SU-DHL-6 (cell line): ENCODE data around the gene MMP21.

Source experiments
- H2AFZ ChIP-seq: fragments of 200-600 bp; sonication (generic); 2 replicates; pipeline ENCODE4 v1.6.1; 2014; ENCODE audit warnings: low read depth, mild to moderate bottlenecking, moderate library complexity, mixed read lengths, antibody characterized with exemption, low read length; ENCODE audit not compliant: severe bottlenecking
- H3F3A ChIP-seq: fragments of 200-600 bp; shearing (Covaris generic); 2 replicates; pipeline ENCODE4 v1.6.0; 2016; ENCODE audit warnings: antibody characterized with exemption, mild to moderate bottlenecking; ENCODE audit not compliant: insufficient read depth
- H3K27ac ChIP-seq: fragments of 200-600 bp; sonication (generic); 2 replicates; pipeline ENCODE4 v1.5.1; 2016; ENCODE audit warnings: low read depth, mild to moderate bottlenecking, low read length, moderate library complexity, mixed read lengths
- H3K27me3 ChIP-seq: fragments of 200-600 bp; sonication (generic), shearing (Covaris generic); 2 replicates; pipeline ENCODE4 v1.6.0; 2014; ENCODE audit warnings: mild to moderate bottlenecking, low read length
- H3K36me3 ChIP-seq: fragments of 200-600 bp; sonication (generic); 2 replicates; pipeline ENCODE4 v1.6.1; 2014; ENCODE audit warnings: mild to moderate bottlenecking, low read length, mixed read lengths
- H3K4me2 ChIP-seq: fragments of 300-600, 200-600 bp; shearing (Covaris generic), sonication (generic); 2 replicates; pipeline ENCODE4 v1.6.0; 2014; ENCODE audit warnings: low read length, low read depth, mild to moderate bottlenecking; ENCODE audit not compliant: poor library complexity, severe bottlenecking
- H3K4me3 ChIP-seq: fragments of 200-600 bp; sonication (generic); 2 replicates; pipeline ENCODE4 v1.5.1; 2014; ENCODE audit warnings: antibody characterized with exemption, low read length, mild to moderate bottlenecking, mixed read lengths; ENCODE audit not compliant: insufficient read depth, poor library complexity, severe bottlenecking
- H3K79me2 ChIP-seq: fragments of 200-600 bp; sonication (generic); 2 replicates; pipeline ENCODE4 v1.6.1; 2014; ENCODE audit warnings: mild to moderate bottlenecking, low read length, moderate library complexity; ENCODE audit not compliant: insufficient read depth
- H3K9ac ChIP-seq: fragments of 200-600 bp; sonication (generic); 2 replicates; pipeline ENCODE4 v1.7.0; 2014; ENCODE audit warnings: mild to moderate bottlenecking, low read length
- H3K9me2 ChIP-seq: fragments of 200-600 bp; sonication (generic); replicated peaks from 2 replicates; pipeline ENCODE4 v1.6.1; 2014; ENCODE audit warnings: low read length; ENCODE audit not compliant: insufficient read depth
- H3K9me3 ChIP-seq: fragments of 200-600 bp; sonication (generic); 2 replicates; pipeline ENCODE4 v1.6.1; 2014; ENCODE audit warnings: low read length, mixed read lengths; ENCODE audit not compliant: insufficient read depth
- H4K20me1 ChIP-seq: fragments of 200-600 bp; sonication (generic); 2 replicates; pipeline ENCODE4 v1.6.1; 2014; ENCODE audit warnings: low read depth, mild to moderate bottlenecking, antibody characterized with exemption, low read length, moderate library complexity, mixed read lengths
- EZH2phosphoT487 ChIP-seq: fragments of 200-600 bp; sonication (generic), shearing (Covaris generic); conservative IDR thresholded peaks from 2 replicates; pipeline ENCODE4 v1.6.1; 2018; ENCODE audit warnings: mild to moderate bottlenecking, antibody characterized with exemption, low read length, moderate library complexity, mixed read lengths
- TF ChIP-seq, protein P1 (sequence below): fragments of 200-600 bp; sonication (generic); IDR thresholded peaks from one replicate; pipeline ENCODE4 v1.5.1; 2017; ENCODE audit warnings: antibody characterized with exemption, mild to moderate bottlenecking, low read length, moderate library complexity; ENCODE audit not compliant: insufficient read depth, poor library complexity, severe bottlenecking

MMP21 gene

GRCh38 chr10:125801574-125801973 lies 26.0 kb upstream of the MMP21 start:
- Histone ChIP-seq H3K9ac (no peak overlapping the region), H4K20me1 (no peaks in the 10 kb centered on the region), H2AFZ (no peak overlapping the region), H3K4me2 (no peak overlapping the region), H3F3A (no peaks in the 10 kb centered on the region), H3K27ac (no peak overlapping the region), H3K27me3 (no peaks in the 10 kb centered on the region), H3K36me3 (peaks cover 7% of the 10 kb centered on the region), H3K4me3 (no peak overlapping the region), H3K9me2 (no peaks in the 10 kb centered on the region), H3K79me2 (no peaks in the 10 kb centered on the region), H3K9me3 (no peaks in the 10 kb centered on the region)
- TF ChIP-seq EZH2phosphoT487, result no peak
- TF ChIP-seq, protein P1, sequence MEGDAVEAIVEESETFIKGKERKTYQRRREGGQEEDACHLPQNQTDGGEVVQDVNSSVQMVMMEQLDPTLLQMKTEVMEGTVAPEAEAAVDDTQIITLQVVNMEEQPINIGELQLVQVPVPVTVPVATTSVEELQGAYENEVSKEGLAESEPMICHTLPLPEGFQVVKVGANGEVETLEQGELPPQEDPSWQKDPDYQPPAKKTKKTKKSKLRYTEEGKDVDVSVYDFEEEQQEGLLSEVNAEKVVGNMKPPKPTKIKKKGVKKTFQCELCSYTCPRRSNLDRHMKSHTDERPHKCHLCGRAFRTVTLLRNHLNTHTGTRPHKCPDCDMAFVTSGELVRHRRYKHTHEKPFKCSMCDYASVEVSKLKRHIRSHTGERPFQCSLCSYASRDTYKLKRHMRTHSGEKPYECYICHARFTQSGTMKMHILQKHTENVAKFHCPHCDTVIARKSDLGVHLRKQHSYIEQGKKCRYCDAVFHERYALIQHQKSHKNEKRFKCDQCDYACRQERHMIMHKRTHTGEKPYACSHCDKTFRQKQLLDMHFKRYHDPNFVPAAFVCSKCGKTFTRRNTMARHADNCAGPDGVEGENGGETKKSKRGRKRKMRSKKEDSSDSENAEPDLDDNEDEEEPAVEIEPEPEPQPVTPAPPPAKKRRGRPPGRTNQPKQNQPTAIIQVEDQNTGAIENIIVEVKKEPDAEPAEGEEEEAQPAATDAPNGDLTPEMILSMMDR, result no peak

GRCh38 chr10:125799451-125800182 lies 24.0 kb upstream of the MMP21 start:
- H2AFZ ChIP-seq, result no peak overlapping the region
- no peaks in the 10 kb centered on the region for H3K79me2 ChIP-seq
- no peak overlapping the region for H3K9ac ChIP-seq
- no peaks in the 10 kb centered on the region for H3K9me3 ChIP-seq
- TF ChIP-seq, protein P1, result no peak
- no peak for TF ChIP-seq EZH2phosphoT487
- no peak overlapping the region for H3K4me3 ChIP-seq
- H3K27ac ChIP-seq, result no peak overlapping the region
- no peaks in the 10 kb centered on the region for H3K9me2 ChIP-seq
- no peaks in the 10 kb centered on the region for H3F3A ChIP-seq
- no peaks in the 10 kb centered on the region for H3K27me3 ChIP-seq
- H3K4me2 ChIP-seq, result no peak overlapping the region
- no peaks in the 10 kb centered on the region for H4K20me1 ChIP-seq
- peaks cover 7% of the 10 kb centered on the region for H3K36me3 ChIP-seq

- Histone ChIP-seq H3K79me2 (no peaks in the 10 kb centered on the region), H2AFZ (no peak overlapping the region), H3K36me3 (peaks cover 7% of the 10 kb centered on the region), H3K9me2 (no peaks in the 10 kb centered on the region), H3K9me3 (no peaks in the 10 kb centered on the region), H3K4me3 (no peak overlapping the region), H3K27me3 (no peaks in the 10 kb centered on the region), H3K4me2 (no peak overlapping the region), H3K9ac (no peak overlapping the region), H3K27ac (no peak overlapping the region), H3F3A (no peaks in the 10 kb centered on the region), H4K20me1 (no peaks in the 10 kb centered on the region)
- TF ChIP-seq, protein P1, result no peak
- TF ChIP-seq EZH2phosphoT487, result no peak
These were observed 22.5 kb upstream of the MMP21 start for GRCh38 chr10:125797994-125798662.
